Measurements from ENCODE around the gene SLC35E2B.
A peak's percentile ranks its signal among the peaks of the same experiment; 100 is the strongest.
"Not testable (repeated sequence)": the region's sequence is repeated elsewhere in the genome, so short reads cannot be mapped to it uniquely, and the experiment has no call there.

Gene SLC35E2B

GRCh38 chr1:1715109-1715883 is 22.7 kb upstream of the SLC35E2B start:
- peak; percentile 88 to 91 for DNase-seq

GRCh38 chr1:1707897-1708296 is 15.3 kb upstream of the SLC35E2B start:
- not testable (repeated sequence) for DNase-seq

More at GRCh38 chr1:1715109-1715883, 22.7 kb upstream of the SLC35E2B start:
- peak; percentile 57 for TF ChIP-seq POLR2A (IDR thresholded peaks at IDR 0.05; ENCODE audit: low read length)

GRCh38 chr1:1707241-1707640 is 14.6 kb upstream of the SLC35E2B start:
- not testable (repeated sequence) for DNase-seq

GRCh38 chr1:1705623-1706022 is 13.0 kb upstream of the SLC35E2B start:
- not testable (repeated sequence) for DNase-seq

GRCh38 chr1:1704284-1704957 is 11.8 kb upstream of the SLC35E2B start:
- DNase-seq, result not testable (repeated sequence)

GRCh38 chr1:1703796-1704195 is 11.2 kb upstream of the SLC35E2B start:
- DNase-seq, result no peak
- no peak for TF ChIP-seq GATA1 (IDR thresholded peaks at IDR 0.05; ENCODE audit: low read depth, low read length)
- TF ChIP-seq POLR2A (IDR thresholded peaks at IDR 0.05; ENCODE audit: low read length), result no peak

- DNase-seq, result not testable (repeated sequence)
These were observed 9.9 kb upstream of the SLC35E2B start for GRCh38 chr1:1702506-1702905.

- not testable (repeated sequence) for DNase-seq
These were observed 8.0 kb upstream of the SLC35E2B start for GRCh38 chr1:1700557-1700956.

GRCh38 chr1:1700067-1700466 is 7.5 kb upstream of the SLC35E2B start:
- not testable (repeated sequence) for DNase-seq

- DNase-seq, result not testable (repeated sequence)
These were observed 6.5 kb upstream of the SLC35E2B start for GRCh38 chr1:1699061-1699460.

- not testable (repeated sequence) for DNase-seq
These were observed 5.0 kb upstream of the SLC35E2B start for GRCh38 chr1:1697358-1698183.

- DNase-seq, result not testable (repeated sequence)
These were observed 4.1 kb upstream of the SLC35E2B start for GRCh38 chr1:1696431-1697357.

GRCh38 chr1:1692324-1692713 is 276 bp downstream of the SLC35E2B start:
- peak; percentile 93 to 94 for DNase-seq
- TF ChIP-seq POLR2A (IDR thresholded peaks at IDR 0.05; ENCODE audit: low read length), result peak; percentile 36

- DNase-seq, result not testable (repeated sequence)
These were observed 1.2 kb downstream of the SLC35E2B start for GRCh38 chr1:1691443-1691842.

GRCh38 chr1:1689526-1689925 is 3.1 kb downstream of the SLC35E2B start:
- not testable (repeated sequence) for DNase-seq

Data from erythroblast (primary cell).